ACC112 (cell line): ENCODE measurements around the gene ADGRV1.

Experiments
- H2AFZ ChIP-seq: fragments of 200-600 bp; sonication (generic); one replicate; pipeline ENCODE4 v1.6.0; 2017; ENCODE audit warnings: antibody characterized with exemption, low read length; ENCODE audit not compliant: unreplicated experiment
- H3K27ac ChIP-seq: fragments of 200-600 bp; sonication (generic); 2 replicates; pipeline ENCODE4 v1.5.1; 2014; ENCODE audit warnings: low read depth, mild to moderate bottlenecking, antibody characterized with exemption, low read length, moderate library complexity
- H3K27me3 ChIP-seq: fragments of 200-600 bp; sonication (generic); 2 replicates; pipeline ENCODE4 v1.6.1; 2014; ENCODE audit warnings: mild to moderate bottlenecking, antibody characterized with exemption, low read length, moderate library complexity, mixed read lengths; ENCODE audit not compliant: insufficient read depth
- H3K36me3 ChIP-seq: fragments of 200-600 bp; sonication (generic); 2 replicates; pipeline ENCODE4 v1.6.1; 2016; ENCODE audit warnings: mild to moderate bottlenecking, antibody characterized with exemption, low read length, moderate library complexity, mixed read lengths; ENCODE audit not compliant: insufficient read depth
- H3K4me1 ChIP-seq: fragments of 200-600 bp; sonication (generic); one replicate; pipeline ENCODE4 v1.6.1; 2016; ENCODE audit warnings: low read length, mixed read lengths; ENCODE audit not compliant: insufficient read depth, unreplicated experiment, control insufficient read depth
- H3K4me3 ChIP-seq: fragments of 200-600 bp; sonication (generic); 2 replicates; pipeline ENCODE4 v1.5.1; 2014; ENCODE audit warnings: mild to moderate bottlenecking, low read depth, low read length
- H3K79me2 ChIP-seq: fragments of 200-600 bp; sonication (generic); one replicate; pipeline ENCODE4 v1.6.0; 2016; ENCODE audit warnings: low read length; ENCODE audit not compliant: control insufficient read depth, unreplicated experiment, insufficient read depth

ADGRV1 gene

GRCh38 chr5:91129748-91130147 is 571.2 kb downstream of the ADGRV1 start:
- H3K36me3 ChIP-seq, result no peaks in the 10 kb centered on the region
- no peak overlapping the region for H3K4me3 ChIP-seq
- no peak overlapping the region for H3K27ac ChIP-seq
- no peaks in the 10 kb centered on the region for H3K79me2 ChIP-seq
- H3K27me3 ChIP-seq, result no peaks in the 10 kb centered on the region
- peaks cover 36% of the 10 kb centered on the region for H3K4me1 ChIP-seq
- no peak overlapping the region for H2AFZ ChIP-seq

- no peak overlapping the region for H3K27ac ChIP-seq
- no peaks in the 10 kb centered on the region for H3K79me2 ChIP-seq
- peaks cover 36% of the 10 kb centered on the region for H3K4me1 ChIP-seq
- H3K36me3 ChIP-seq, result no peaks in the 10 kb centered on the region
- no peak overlapping the region for H3K4me3 ChIP-seq
- no peak overlapping the region for H2AFZ ChIP-seq
- H3K27me3 ChIP-seq, result no peaks in the 10 kb centered on the region
Observed at GRCh38 chr5:91130759-91131158, 572.2 kb downstream of the ADGRV1 start.

- Histone ChIP-seq H3K4me1 (peaks cover 28% of the 10 kb centered on the region), H3K4me3 (no peak overlapping the region), H3K79me2 (no peaks in the 10 kb centered on the region), H3K27ac (no peak overlapping the region), H3K27me3 (no peaks in the 10 kb centered on the region), H3K36me3 (no peaks in the 10 kb centered on the region), H2AFZ (no peak overlapping the region)
Observed at GRCh38 chr5:91132550-91132949, 574.0 kb downstream of the ADGRV1 start.

- Histone ChIP-seq H2AFZ (no peak overlapping the region), H3K36me3 (no peaks in the 10 kb centered on the region), H3K27ac (no peak overlapping the region), H3K4me1 (peaks cover 22% of the 10 kb centered on the region), H3K79me2 (no peaks in the 10 kb centered on the region), H3K4me3 (no peak overlapping the region), H3K27me3 (no peaks in the 10 kb centered on the region)
Observed at GRCh38 chr5:91133183-91133582, 574.6 kb downstream of the ADGRV1 start.

- H3K4me1 ChIP-seq, result peaks cover 12% of the 10 kb centered on the region
- no peak overlapping the region for H2AFZ ChIP-seq
- H3K36me3 ChIP-seq, result no peaks in the 10 kb centered on the region
- no peaks in the 10 kb centered on the region for H3K79me2 ChIP-seq
- H3K4me3 ChIP-seq, result no peak overlapping the region
- H3K27ac ChIP-seq, result no peak overlapping the region
- H3K27me3 ChIP-seq, result no peaks in the 10 kb centered on the region
Observed at GRCh38 chr5:91135475-91136248, 577.1 kb downstream of the ADGRV1 start.

GRCh38 chr5:91136271-91136670 is 577.7 kb downstream of the ADGRV1 start:
- Histone ChIP-seq H3K4me3 (no peak overlapping the region), H3K79me2 (no peaks in the 10 kb centered on the region), H3K27me3 (no peaks in the 10 kb centered on the region), H3K4me1 (peaks cover 12% of the 10 kb centered on the region), H3K36me3 (no peaks in the 10 kb centered on the region), H2AFZ (no peak overlapping the region), H3K27ac (no peak overlapping the region)

- Histone ChIP-seq H3K27ac (no peak overlapping the region), H3K79me2 (no peaks in the 10 kb centered on the region), H3K36me3 (no peaks in the 10 kb centered on the region), H3K27me3 (no peaks in the 10 kb centered on the region), H3K4me1 (peaks cover 12% of the 10 kb centered on the region), H3K4me3 (no peak overlapping the region), H2AFZ (no peak overlapping the region)
Observed at GRCh38 chr5:91137647-91138046, 579.0 kb downstream of the ADGRV1 start.

GRCh38 chr5:91139572-91140200 is 581.1 kb downstream of the ADGRV1 start:
- Histone ChIP-seq H3K4me1 (peaks cover 12% of the 10 kb centered on the region), H3K4me3 (no peak overlapping the region), H3K79me2 (no peaks in the 10 kb centered on the region), H2AFZ (no peak overlapping the region), H3K27me3 (no peaks in the 10 kb centered on the region), H3K36me3 (no peaks in the 10 kb centered on the region), H3K27ac (no peak overlapping the region)

GRCh38 chr5:91140657-91141056 is 582.1 kb downstream of the ADGRV1 start:
- peaks cover 11% of the 10 kb centered on the region for H3K4me1 ChIP-seq
- no peaks in the 10 kb centered on the region for H3K27me3 ChIP-seq
- H3K27ac ChIP-seq, result no peak overlapping the region
- H3K36me3 ChIP-seq, result no peaks in the 10 kb centered on the region
- no peak overlapping the region for H3K4me3 ChIP-seq
- no peak overlapping the region for H2AFZ ChIP-seq
- H3K79me2 ChIP-seq, result no peaks in the 10 kb centered on the region

- Histone ChIP-seq H3K79me2 (no peaks in the 10 kb centered on the region), H3K4me1 (peaks cover 2% of the 10 kb centered on the region), H3K27ac (no peak overlapping the region), H3K27me3 (no peaks in the 10 kb centered on the region), H2AFZ (no peak overlapping the region), H3K36me3 (no peaks in the 10 kb centered on the region), H3K4me3 (no peak overlapping the region)
Observed at GRCh38 chr5:91141642-91142041, 583.0 kb downstream of the ADGRV1 start.

- Histone ChIP-seq H2AFZ (no peak overlapping the region), H3K27ac (no peak overlapping the region), H3K79me2 (no peaks in the 10 kb centered on the region), H3K36me3 (no peaks in the 10 kb centered on the region), H3K4me3 (no peak overlapping the region), H3K27me3 (no peaks in the 10 kb centered on the region), H3K4me1 (no peaks in the 10 kb centered on the region)
Observed at GRCh38 chr5:91142386-91142785, 583.8 kb downstream of the ADGRV1 start.
